Peyer's patch (tissue), 4 donors: Measurements from ENCODE around the gene GFY. TPM values are rescaled to one million over a fixed set of nuclear protein-coding genes. Genes with fewer than 3 reads are reported as not detected.

Experiments
- DNase-seq, 3 donors: peaks; one replicate each; pipeline ENCODE4 v3.0.0-alpha.2; 2017 to 2019
- H3K27ac ChIP-seq, 4 donors: fragments of 200-600 bp; sonication (generic); one replicate each; pipeline ENCODE4 v1.5.1; 2016 to 2019
- H3K27me3 ChIP-seq, 2 donors: fragments of 200-600 bp; sonication (generic); one replicate each; pipeline ENCODE4 v1.5.1; 2019
- H3K36me3 ChIP-seq, 3 donors: fragments of 200-600 bp; sonication (generic); one replicate each; pipeline ENCODE4 v1.5.1; 2016 to 2019
- H3K4me1 ChIP-seq, 4 donors: fragments of 200-600 bp; sonication (generic); one replicate each; pipeline ENCODE4 v1.5.1; 2016 to 2019
- H3K4me3 ChIP-seq, 4 donors: fragments of 200-600 bp; sonication (generic); 1 replicate in 3 of 4; 2 replicates in 1 of 4; pipeline ENCODE4 v1.5.1; 2016 to 2019; ENCODE audit warnings: mild to moderate bottlenecking in 1 of 4
- H3K9me3 ChIP-seq, 4 donors: fragments of 200-600 bp; sonication (generic); one replicate each; pipeline ENCODE4 v1.5.1; 2016 to 2019; ENCODE audit warnings: mild to moderate bottlenecking in 1 of 4
- CTCF ChIP-seq, 6 experiments: fragments of 450-650 bp in 4 of 6; fragments of 200-600 bp in 2 of 6; sonication (generic) in 1 of 6; IDR thresholded peaks; one replicate each; pipeline ENCODE4 v1.5.1; 2017 to 2019; ENCODE audit warnings: antibody characterized with exemption in 6 of 6, mild to moderate bottlenecking in 3 of 6, moderate library complexity in 1 of 6
- POLR2A ChIP-seq, 2 donors: fragments of 450-650 bp; IDR thresholded peaks; one replicate each; pipeline ENCODE4 v1.5.1; 2017; ENCODE audit warnings: antibody characterized with exemption in 2 of 2, mild to moderate bottlenecking in 2 of 2, moderate library complexity in 2 of 2
- total RNA-seq, 4 donors: library from RNA; depleted of rRNA; stranded (reverse); fragments of >200 nt; gene quantifications; one replicate each; pipeline ENCODE4 v1.1.0, GENCODE V29; 2016

GFY gene
- total RNA-seq, 4 donors from 2014 or later: not detected

- Histone ChIP-seq H3K4me3 (peak within 1 kb of the TSS; percentile 55 to 86 (median 60)), H3K4me1 (peaks cover 3 to 30% (median 11%) of the 10 kb centered on the region in 4 donors), H3K27me3 (no peaks in the 10 kb centered on the region), H3K9me3 (no peaks in the 10 kb centered on the region), H3K27ac (peak within 1 kb of the TSS; percentile 95 to 99 (median 98)), H3K36me3 (peaks cover 0 to 14% (median 0%) of the 10 kb centered on the region in 3 donors)
- peak; percentile 83 to 88 for TF ChIP-seq POLR2A (IDR thresholded peaks at IDR 0.05)
- TF ChIP-seq CTCF (IDR thresholded peaks at IDR 0.05): peak in 1 of 6 experiments; percentile 12
- DNase-seq: peak; percentile 98 to 99 (median 99)
Measured at GRCh38 chr19:49453013-49453756, 28.0 kb downstream of the GFY start, which contains the start of gene ALDH16A1. Gene ALDH16A1 (plus strand): TSS chr19:49453225. CDS start chr19:49453332, 107 bp downstream.

GRCh38 chr19:49453757-49454240 lies 28.6 kb downstream of the GFY start:
- peaks cover 3 to 33% (median 13%) of the 10 kb centered on the region in 4 donors for H3K4me1 ChIP-seq
- H3K27ac ChIP-seq: peak overlapping the region; percentile 95 to 99 (median 98)
- peak overlapping the region; percentile 55 to 86 (median 60) for H3K4me3 ChIP-seq
- peaks cover 0 to 10% (median 0%) of the 10 kb centered on the region in 3 donors for H3K36me3 ChIP-seq
- no peaks in the 10 kb centered on the region for H3K9me3 ChIP-seq
- TF ChIP-seq CTCF (IDR thresholded peaks at IDR 0.05) (no peak), POLR2A (IDR thresholded peaks at IDR 0.05) (no peak)
- DNase-seq: no peak
- H3K27me3 ChIP-seq: no peaks in the 10 kb centered on the region

DNA sequence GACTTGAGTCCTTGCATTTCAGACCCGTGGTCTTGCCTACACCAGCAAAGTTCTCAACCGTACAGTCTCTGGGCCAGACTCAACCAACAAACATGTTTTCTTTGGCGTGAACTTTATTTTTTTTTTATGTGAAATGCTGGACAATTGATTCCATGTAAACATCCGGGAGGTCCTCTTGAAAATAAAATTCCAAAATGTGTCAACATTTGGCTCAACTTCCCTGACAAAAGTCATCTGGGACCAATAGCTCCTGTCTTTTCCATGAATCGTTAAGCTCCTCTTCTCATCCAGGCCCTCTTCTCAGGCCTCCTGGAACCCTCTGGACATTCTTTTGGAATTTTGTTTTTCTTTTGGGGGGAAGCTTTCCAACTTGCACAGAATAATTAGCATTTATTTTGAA lies 30.6 kb downstream of the GFY start:
- Histone ChIP-seq H3K27ac (peak overlapping the region in 3 of 4 donors; percentile 19 to 96 (median 53)), H3K4me3 (no peak overlapping the region), H3K27me3 (no peaks in the 10 kb centered on the region), H3K36me3 (peaks cover 0 to 23% (median 0%) of the 10 kb centered on the region in 3 donors), H3K9me3 (no peaks in the 10 kb centered on the region), H3K4me1 (peaks cover 3 to 31% (median 11%) of the 10 kb centered on the region in 4 donors)
- no peak for DNase-seq
- TF ChIP-seq CTCF (IDR thresholded peaks at IDR 0.05): no peak
- TF ChIP-seq POLR2A (IDR thresholded peaks at IDR 0.05): no peak

DNA sequence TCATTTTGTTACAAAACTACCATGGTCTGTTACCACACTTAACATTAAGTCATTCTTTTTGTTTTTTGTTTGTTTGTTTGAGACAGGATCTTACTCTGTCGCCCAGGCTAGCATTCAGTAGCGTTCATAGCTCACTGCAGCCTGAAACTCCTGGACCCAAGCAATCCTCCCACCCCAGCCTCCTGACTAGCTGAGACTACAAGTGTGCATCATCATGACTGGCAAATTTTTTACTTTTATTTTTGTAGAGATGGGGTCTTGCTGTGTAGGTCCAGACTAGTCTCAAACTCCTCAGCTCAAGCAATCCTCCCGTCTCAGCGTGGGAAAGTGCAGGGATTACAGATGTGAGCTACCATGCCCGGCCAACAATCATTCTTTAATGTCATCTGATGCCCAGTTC lies 31.1 kb downstream of the GFY start:
- DNase-seq: no peak
- H3K27me3 ChIP-seq: no peaks in the 10 kb centered on the region
- H3K4me1 ChIP-seq: peaks cover 3 to 31% (median 10%) of the 10 kb centered on the region in 4 donors
- H3K36me3 ChIP-seq: peaks cover 0 to 24% (median 0%) of the 10 kb centered on the region in 3 donors
- H3K9me3 ChIP-seq: no peaks in the 10 kb centered on the region
- H3K27ac ChIP-seq: peak overlapping the region; percentile 43 to 96 (median 68)
- no peak for TF ChIP-seq POLR2A (IDR thresholded peaks at IDR 0.05)
- no peak for TF ChIP-seq CTCF (IDR thresholded peaks at IDR 0.05)
- no peak overlapping the region for H3K4me3 ChIP-seq

GRCh38 chr19:49458567-49458903 lies 33.3 kb downstream of the GFY start:
- TF ChIP-seq CTCF (IDR thresholded peaks at IDR 0.05) (no peak), POLR2A (IDR thresholded peaks at IDR 0.05) (no peak)
- H3K4me1 ChIP-seq: peaks cover 3 to 31% (median 10%) of the 10 kb centered on the region in 4 donors
- peak overlapping the region; percentile 32 to 96 (median 70) for H3K27ac ChIP-seq
- H3K27me3 ChIP-seq: no peaks in the 10 kb centered on the region
- no peaks in the 10 kb centered on the region for H3K9me3 ChIP-seq
- no peak for DNase-seq
- no peak overlapping the region for H3K4me3 ChIP-seq
- peaks cover 0 to 38% (median 0%) of the 10 kb centered on the region in 3 donors for H3K36me3 ChIP-seq
